Mucosa of descending colon (tissue), 3 donors: ENCODE data around the gene SLC30A7. TPM values are rescaled to one million over a fixed set of nuclear protein-coding genes. Genes with fewer than 3 reads are reported as not detected.

Experiments
- ATAC-seq: fragments of 200-7000 bp; cut with Tn5 transposase; one replicate; pipeline ENCODE4 v1.9.1; 2020; ENCODE audit warnings: mild to moderate bottlenecking, moderate library complexity
- DNase-seq, 3 donors: peaks; one replicate each; pipeline ENCODE4 v3.0.0-alpha.2; 2020
- H3K36me3 ChIP-seq: fragments of 200-600 bp; one replicate; pipeline ENCODE4 v1.8.0; 2021; ENCODE audit warnings: low read depth, mild to moderate bottlenecking
- H3K4me1 ChIP-seq: fragments of 200-600 bp; one replicate; pipeline ENCODE4 v1.8.0; 2021; ENCODE audit warnings: low read depth, mild to moderate bottlenecking
- H3K4me3 ChIP-seq: fragments of 200-600 bp; one replicate; pipeline ENCODE4 v1.8.0; 2021; ENCODE audit warnings: mild to moderate bottlenecking
- H3K9me3 ChIP-seq: fragments of 200-600 bp; one replicate; pipeline ENCODE4 v1.8.0; 2021; ENCODE audit warnings: mild to moderate bottlenecking
- CTCF ChIP-seq: fragments of 200-600 bp; IDR thresholded peaks from one replicate; pipeline ENCODE4 v1.8.0; 2022; ENCODE audit warnings: antibody characterized with exemption, mild to moderate bottlenecking
- intact Hi-C, 2 donors: fragments of 100-400 bp; cut with DNase I in 1 of 2; cut with micrococcal nuclease in 1 of 2; formaldehyde crosslinking; loops; one replicate each; pipeline versions ENCODE4 v1.11.0 to v1.11.1; 2022; cut with DNase I, micrococcal nuclease
- total RNA-seq, 3 donors: library from RNA; stranded (reverse); fragmentation: NEBNext Ultra II Directional in 2 of 3; extraction: Animal tissue kit (Norgen Biotek cat#: 25700) in 2 of 3; gene quantifications; one replicate each; pipeline versions ENCODE4 v1.2.1 to v1.2.4, GENCODE V29; 2021 to 2023
- donor health status: DM: no; HTN: no; CAD: no; lungs with moderate emphysema.
- donor health status: DM: no; HTN: no; CAD: no.
- donor health status: DM: no; HTN: yes; CAD: no.

The SLC30A7 gene
- total RNA-seq, 3 donors from 2014 or later, result 27.3 to 37.0 (median 35.7) TPM

GRCh38 chr1:100868364-100868995 is 27.4 kb upstream of the SLC30A7 start:
- no peaks in the 10 kb centered on the region for H3K4me1 ChIP-seq
- no peaks in the 10 kb centered on the region for H3K9me3 ChIP-seq
- intact Hi-C loops, result loop anchor here (5.0 to 10.0 kb wide), 3 partner anchors 261 to 411 kb away; no protein-coding TSS in a partner anchor
- ATAC-seq (no peak), DNase-seq (no peak)
- no peaks in the 10 kb centered on the region for H3K36me3 ChIP-seq
- H3K4me3 ChIP-seq, result no peak overlapping the region
- TF ChIP-seq CTCF, result peak; percentile 42

GRCh38 chr1:100869996-100870395 is 25.9 kb upstream of the SLC30A7 start:
- DNase-seq (no peak), ATAC-seq (no peak)
- intact Hi-C loops, result loop anchor here (5.0 to 10.0 kb wide), 3 partner anchors 263 to 413 kb away; no protein-coding TSS in a partner anchor

GRCh38 chr1:100874433-100874832 is 21.5 kb upstream of the SLC30A7 start:
- DNase-seq (no peak), ATAC-seq (no peak)
- H3K9me3 ChIP-seq, result no peaks in the 10 kb centered on the region
- H3K4me3 ChIP-seq, result no peak overlapping the region
- H3K4me1 ChIP-seq, result no peaks in the 10 kb centered on the region
- intact Hi-C loops, result no loop called here
- H3K36me3 ChIP-seq, result no peaks in the 10 kb centered on the region
- no peak for TF ChIP-seq CTCF

More at GRCh38 chr1:100869996-100870395, 25.9 kb upstream of the SLC30A7 start:
- no peak for TF ChIP-seq CTCF
- Histone ChIP-seq H3K9me3 (no peaks in the 10 kb centered on the region), H3K4me1 (no peaks in the 10 kb centered on the region), H3K36me3 (no peaks in the 10 kb centered on the region), H3K4me3 (no peak overlapping the region)

- ATAC-seq (no peak), DNase-seq (no peak)
- Histone ChIP-seq H3K4me3 (no peak overlapping the region), H3K9me3 (no peaks in the 10 kb centered on the region), H3K36me3 (no peaks in the 10 kb centered on the region), H3K4me1 (no peaks in the 10 kb centered on the region)
- intact Hi-C loops, result no loop called here
- TF ChIP-seq CTCF, result no peak
Measured at GRCh38 chr1:100875228-100875627, 20.7 kb upstream of the SLC30A7 start.

- DNase-seq (no peak), ATAC-seq (no peak)
- no peak overlapping the region for H3K4me3 ChIP-seq
- H3K36me3 ChIP-seq, result no peaks in the 10 kb centered on the region
- TF ChIP-seq CTCF, result no peak
- H3K9me3 ChIP-seq, result no peaks in the 10 kb centered on the region
- no peaks in the 10 kb centered on the region for H3K4me1 ChIP-seq
- intact Hi-C loops, result no loop called here
Measured at GRCh38 chr1:100876291-100876690, 19.6 kb upstream of the SLC30A7 start.
